GM19468 (cell line): Measurements from ENCODE around the gene CTSS.

Source experiments
- ATAC-seq: cut with Tn5 transposase; IDR thresholded peaks from one replicate; pipeline ENCODE4 v1.9.1; 2021; ENCODE audit warnings: mild to moderate bottlenecking, moderate library complexity, moderate number of reproducible peaks; ENCODE audit not compliant: unreplicated experiment; ENCODE audit errors: extremely low read depth

CTSS gene

GRCh38 chr1:150708595-150708994 lies 57.0 kb downstream of the CTSS start:
- no peak for ATAC-seq

GRCh38 chr1:150706091-150706490 lies 59.5 kb downstream of the CTSS start:
- no peak for ATAC-seq

- no peak for ATAC-seq
Observed at GRCh38 chr1:150703427-150703826, 62.2 kb downstream of the CTSS start.

GRCh38 chr1:150696995-150697927 lies 68.3 kb downstream of the CTSS start, which contains the start of gene GOLPH3L:
Gene GOLPH3L (minus strand): TSS chr1:150697154. CDS start chr1:150694838, 2,316 bp downstream.
- ATAC-seq = peak; percentile 95

- ATAC-seq = no peak
Observed at GRCh38 chr1:150696590-150696989, 69.0 kb downstream of the CTSS start.

- ATAC-seq = no peak
Observed at GRCh38 chr1:150696162-150696561, 69.4 kb downstream of the CTSS start.

- ATAC-seq = no peak
Observed at GRCh38 chr1:150695561-150695960, 70.0 kb downstream of the CTSS start.

GRCh38 chr1:150692720-150693119 lies 72.9 kb downstream of the CTSS start:
- ATAC-seq = no peak

GRCh38 chr1:150688763-150689162 lies 76.8 kb downstream of the CTSS start:
- no peak for ATAC-seq

- no peak for ATAC-seq
Observed at GRCh38 chr1:150686275-150686674, 79.3 kb downstream of the CTSS start.

GRCh38 chr1:150683914-150684313 lies 81.7 kb downstream of the CTSS start:
- ATAC-seq = no peak
